SU-DHL-6 (cell line): Measurements from ENCODE around the gene GMPS.
"Not testable (repeated sequence)": the region's sequence is repeated elsewhere in the genome, so short reads cannot be mapped to it uniquely, and the experiment has no call there.

ENCODE experiments used
- H2AFZ ChIP-seq: fragments of 200-600 bp; sonication (generic); 2 replicates; pipeline ENCODE4 v1.6.1; 2014; ENCODE audit warnings: low read depth, mild to moderate bottlenecking, moderate library complexity, mixed read lengths, antibody characterized with exemption, low read length; ENCODE audit not compliant: severe bottlenecking
- H3F3A ChIP-seq: fragments of 200-600 bp; shearing (Covaris generic); 2 replicates; pipeline ENCODE4 v1.6.0; 2016; ENCODE audit warnings: antibody characterized with exemption, mild to moderate bottlenecking; ENCODE audit not compliant: insufficient read depth
- H3K27ac ChIP-seq: fragments of 200-600 bp; sonication (generic); 2 replicates; pipeline ENCODE4 v1.5.1; 2016; ENCODE audit warnings: low read depth, mild to moderate bottlenecking, low read length, moderate library complexity, mixed read lengths
- H3K27me3 ChIP-seq: fragments of 200-600 bp; sonication (generic), shearing (Covaris generic); 2 replicates; pipeline ENCODE4 v1.6.0; 2014; ENCODE audit warnings: mild to moderate bottlenecking, low read length
- H3K36me3 ChIP-seq: fragments of 200-600 bp; sonication (generic); 2 replicates; pipeline ENCODE4 v1.6.1; 2014; ENCODE audit warnings: mild to moderate bottlenecking, low read length, mixed read lengths
- H3K4me2 ChIP-seq: fragments of 300-600, 200-600 bp; shearing (Covaris generic), sonication (generic); 2 replicates; pipeline ENCODE4 v1.6.0; 2014; ENCODE audit warnings: low read length, low read depth, mild to moderate bottlenecking; ENCODE audit not compliant: poor library complexity, severe bottlenecking
- H3K4me3 ChIP-seq: fragments of 200-600 bp; sonication (generic); 2 replicates; pipeline ENCODE4 v1.5.1; 2014; ENCODE audit warnings: antibody characterized with exemption, low read length, mild to moderate bottlenecking, mixed read lengths; ENCODE audit not compliant: insufficient read depth, poor library complexity, severe bottlenecking
- H3K79me2 ChIP-seq: fragments of 200-600 bp; sonication (generic); 2 replicates; pipeline ENCODE4 v1.6.1; 2014; ENCODE audit warnings: mild to moderate bottlenecking, low read length, moderate library complexity; ENCODE audit not compliant: insufficient read depth
- H3K9ac ChIP-seq: fragments of 200-600 bp; sonication (generic); 2 replicates; pipeline ENCODE4 v1.7.0; 2014; ENCODE audit warnings: mild to moderate bottlenecking, low read length
- H3K9me2 ChIP-seq: fragments of 200-600 bp; sonication (generic); replicated peaks from 2 replicates; pipeline ENCODE4 v1.6.1; 2014; ENCODE audit warnings: low read length; ENCODE audit not compliant: insufficient read depth
- H3K9me3 ChIP-seq: fragments of 200-600 bp; sonication (generic); 2 replicates; pipeline ENCODE4 v1.6.1; 2014; ENCODE audit warnings: low read length, mixed read lengths; ENCODE audit not compliant: insufficient read depth
- H4K20me1 ChIP-seq: fragments of 200-600 bp; sonication (generic); 2 replicates; pipeline ENCODE4 v1.6.1; 2014; ENCODE audit warnings: low read depth, mild to moderate bottlenecking, antibody characterized with exemption, low read length, moderate library complexity, mixed read lengths
- CTCF ChIP-seq: fragments of 200-600 bp; sonication (generic); IDR thresholded peaks from one replicate; pipeline ENCODE4 v1.5.1; 2017; ENCODE audit warnings: antibody characterized with exemption, mild to moderate bottlenecking, low read length, moderate library complexity; ENCODE audit not compliant: insufficient read depth, poor library complexity, severe bottlenecking
- EZH2phosphoT487 ChIP-seq: fragments of 200-600 bp; sonication (generic), shearing (Covaris generic); conservative IDR thresholded peaks from 2 replicates; pipeline ENCODE4 v1.6.1; 2018; ENCODE audit warnings: mild to moderate bottlenecking, antibody characterized with exemption, low read length, moderate library complexity, mixed read lengths

The GMPS gene

DNA sequence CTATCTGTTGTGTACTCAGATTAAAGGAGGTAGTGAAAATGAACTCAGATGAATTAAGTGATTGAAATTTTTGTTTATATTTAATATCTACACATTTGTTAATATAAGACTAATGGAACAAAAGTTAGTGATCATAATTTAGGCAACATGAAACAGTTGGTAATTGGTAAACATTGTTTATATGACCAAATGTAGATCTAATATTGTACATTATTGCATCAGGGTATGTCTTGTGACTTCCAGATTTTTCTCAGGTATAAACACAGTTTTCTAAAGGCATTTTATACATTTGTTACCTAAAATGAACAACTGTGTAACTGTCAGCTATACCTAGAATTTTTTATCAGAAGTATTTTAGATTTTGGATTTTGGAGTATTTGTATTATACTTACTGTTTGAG is 14.8 kb downstream of the GMPS start:
- Histone ChIP-seq H3K79me2 (peaks cover 99% of the 10 kb centered on the region), H3K4me2 (no peak overlapping the region), H3K9me2 (no peaks in the 10 kb centered on the region), H3K4me3 (no peak overlapping the region), H3K27ac (no peak overlapping the region), H3F3A (peaks cover 7% of the 10 kb centered on the region; the same call in 1 of the 2 replicates), H4K20me1 (peaks cover 53% of the 10 kb centered on the region), H3K9ac (no peak overlapping the region), H2AFZ (no peak overlapping the region), H3K36me3 (no peaks in the 10 kb centered on the region), H3K27me3 (no peaks in the 10 kb centered on the region), H3K9me3 (no peaks in the 10 kb centered on the region)
- TF ChIP-seq EZH2phosphoT487 (no peak), CTCF (no peak)

DNA sequence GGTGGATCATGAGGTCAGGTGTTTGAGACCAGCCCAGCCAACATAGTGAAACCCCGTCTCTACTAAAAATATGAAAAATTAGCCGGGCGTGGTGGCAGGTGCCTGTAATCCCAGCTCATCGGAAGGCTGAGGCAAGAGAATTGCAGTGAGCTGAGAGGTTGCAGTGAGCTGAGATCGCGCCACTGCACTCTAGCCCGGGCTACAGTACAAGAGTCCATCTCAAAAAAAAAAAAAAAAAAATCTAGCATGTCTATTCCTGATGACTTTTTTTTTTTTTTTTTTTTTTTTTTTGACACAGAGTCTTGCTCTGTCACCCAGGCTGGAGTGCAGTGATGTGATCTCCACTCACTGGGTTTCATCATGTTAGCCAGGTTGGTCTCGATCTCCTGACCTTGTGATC is 15.9 kb downstream of the GMPS start:
- H2AFZ ChIP-seq, result not testable (repeated sequence)
- peaks cover 57% of the 10 kb centered on the region for H4K20me1 ChIP-seq

DNA sequence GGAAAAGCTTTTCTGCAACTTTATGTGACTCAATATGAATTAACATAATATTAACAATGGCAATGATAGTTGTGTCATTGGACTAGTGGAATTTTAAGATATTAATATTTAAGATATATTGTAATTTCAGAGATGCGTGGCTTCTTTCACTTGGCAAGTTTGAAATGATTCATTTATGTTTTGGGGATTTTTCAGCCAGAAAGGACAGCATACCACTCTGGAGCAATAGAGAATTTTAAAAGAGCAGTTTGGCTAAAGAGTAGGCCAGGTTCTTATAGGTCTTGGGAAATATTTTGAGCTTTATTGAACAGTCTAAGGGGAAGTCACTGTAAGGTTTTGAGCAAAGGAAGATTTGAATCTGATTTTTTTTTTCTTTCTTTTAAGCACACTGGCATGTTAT is 16.5 kb downstream of the GMPS start:
- Histone ChIP-seq H3K79me2 (peaks cover 99% of the 10 kb centered on the region), H3K9me2 (no peaks in the 10 kb centered on the region), H4K20me1 (peaks cover 61% of the 10 kb centered on the region), H3K9ac (no peak overlapping the region), H3K36me3 (no peaks in the 10 kb centered on the region), H3K9me3 (no peaks in the 10 kb centered on the region), H2AFZ (no peak overlapping the region), H3K4me3 (no peak overlapping the region), H3F3A (peaks cover 7% of the 10 kb centered on the region), H3K27ac (no peak overlapping the region), H3K4me2 (no peak overlapping the region), H3K27me3 (no peaks in the 10 kb centered on the region)
- TF ChIP-seq EZH2phosphoT487 (no peak), CTCF (no peak)

More for the DNA sequence above, 15.9 kb downstream of the GMPS start:
- H3K36me3 ChIP-seq, H3K9ac ChIP-seq, H3K9me3 ChIP-seq, H3K27me3 ChIP-seq, H3K27ac ChIP-seq, H3F3A ChIP-seq, H3K4me3 ChIP-seq, H3K9me2 ChIP-seq, H3K4me2 ChIP-seq: not testable (repeated sequence)
- peaks cover 99% of the 10 kb centered on the region for H3K79me2 ChIP-seq

DNA sequence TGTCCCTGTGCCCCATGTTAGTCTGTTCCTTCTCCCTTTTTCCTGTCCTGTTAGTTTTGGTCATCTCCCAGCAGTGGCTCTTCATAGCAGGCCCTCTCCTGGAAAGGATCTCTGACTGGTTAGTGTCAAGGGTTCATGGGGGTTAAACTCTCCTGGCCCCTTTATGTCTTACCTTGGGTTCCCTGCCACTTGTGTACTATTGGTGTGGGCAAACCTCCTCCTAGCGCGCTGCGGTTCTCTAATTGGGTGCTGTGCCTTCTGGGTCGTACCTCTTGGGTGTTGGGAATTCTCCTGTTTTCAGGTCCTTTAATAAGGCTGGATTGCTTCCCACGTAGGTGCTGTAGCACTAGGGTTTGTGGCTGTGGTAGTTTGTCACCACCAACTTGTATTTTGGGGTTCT is 18.8 kb downstream of the GMPS start:
- no peak overlapping the region for H3K4me2 ChIP-seq
- TF ChIP-seq EZH2phosphoT487 (no peak), CTCF (no peak)

More for the DNA sequence above, 18.8 kb downstream of the GMPS start:
- Histone ChIP-seq H3K9ac (no peak overlapping the region), H2AFZ (no peak overlapping the region), H3K36me3 (peaks cover 11% of the 10 kb centered on the region; the same call in 1 of the 2 replicates), H3K9me3 (no peaks in the 10 kb centered on the region), H3K79me2 (peaks cover 93% of the 10 kb centered on the region), H3K9me2 (no peaks in the 10 kb centered on the region), H3K27me3 (no peaks in the 10 kb centered on the region), H3K27ac (no peak overlapping the region), H3K4me3 (no peak overlapping the region), H4K20me1 (peaks cover 53% of the 10 kb centered on the region), H3F3A (peaks cover 11% of the 10 kb centered on the region)
